ENCODE data around the gene SMG7.

- TF ChIP-seq CTCF (conservative IDR thresholded peaks at IDR 0.05; ENCODE audit: low read length) (no peak), EZH2phosphoT487 (IDR thresholded peaks at IDR 0.05; ENCODE audit: borderline replicate concordance, low read depth, low read length) (no peak)
Measured at GRCh38 chr1:183431840-183432547, 40.3 kb upstream of the SMG7 start.
